Measurements from ENCODE around the gene PGC.
A peak's percentile ranks its signal among the peaks of the same experiment; 100 is the strongest.

PGC gene

GRCh38 chr6:41736186-41736733 lies 10.9 kb downstream of the PGC start:
- TF ChIP-seq POLR2AphosphoS5 (IDR thresholded peaks at IDR 0.05; ENCODE audit: low read depth, low read length) = no peak

- TF ChIP-seq SIN3A (IDR thresholded peaks at IDR 0.05; ENCODE audit: borderline replicate concordance, insufficient read depth, low read length) (peak; percentile 43; the same call in 1 of the 2 replicates), TAF1 (IDR thresholded peaks at IDR 0.05; ENCODE audit: borderline replicate concordance, insufficient read depth, low read length) (no peak), REST (IDR thresholded peaks at IDR 0.05; ENCODE audit: insufficient read depth in 1 of 2, low read depth in 2 of 2, low read length in 2 of 2) (no peak), POLR2AphosphoS5 (IDR thresholded peaks at IDR 0.05; ENCODE audit: low read depth, low read length) (no peak), FOXP2 (optimal IDR thresholded peaks at IDR 0.05; ENCODE audit: borderline replicate concordance, extremely low read depth, extremely low read length, insufficient read depth) (peak; percentile 90)
These were observed 11.6 kb downstream of the PGC start, which contains the start of gene TFEB for GRCh38 chr6:41735427-41736185. TFEB (minus strand) TSS chr6:41735608; CDS start chr6:41691213, 44,395 bp downstream.

- TF ChIP-seq POLR2AphosphoS5 (IDR thresholded peaks at IDR 0.05; ENCODE audit: low read depth, low read length) = no peak
- no peak for TF ChIP-seq REST (IDR thresholded peaks at IDR 0.05; ENCODE audit: insufficient read depth in 1 of 2, low read depth in 2 of 2, low read length in 2 of 2)
- 0 out of 2 replicates have a peak, but pooled peaks have one; percentile 18 for TF ChIP-seq SIN3A (IDR thresholded peaks at IDR 0.05; ENCODE audit: borderline replicate concordance, insufficient read depth, low read length)
These were observed 12.4 kb downstream of the PGC start for GRCh38 chr6:41734666-41735426.

GRCh38 chr6:41733707-41734665 lies 13.2 kb downstream of the PGC start:
- TF ChIP-seq REST (IDR thresholded peaks at IDR 0.05; ENCODE audit: insufficient read depth in 1 of 2, low read depth in 2 of 2, low read length in 2 of 2) (no peak), TAF1 (IDR thresholded peaks at IDR 0.05; ENCODE audit: borderline replicate concordance, insufficient read depth, low read length) (no peak), FOXP2 (optimal IDR thresholded peaks at IDR 0.05; ENCODE audit: borderline replicate concordance, extremely low read depth, extremely low read length, insufficient read depth) (no peak), SIN3A (IDR thresholded peaks at IDR 0.05; ENCODE audit: borderline replicate concordance, insufficient read depth, low read length) (no peak), POLR2AphosphoS5 (IDR thresholded peaks at IDR 0.05; ENCODE audit: low read depth, low read length) (no peak)

- TF ChIP-seq FOXP2 (optimal IDR thresholded peaks at IDR 0.05; ENCODE audit: borderline replicate concordance, extremely low read depth, extremely low read length, insufficient read depth) (no peak), SIN3A (IDR thresholded peaks at IDR 0.05; ENCODE audit: borderline replicate concordance, insufficient read depth, low read length) (no peak), REST (IDR thresholded peaks at IDR 0.05; ENCODE audit: insufficient read depth in 1 of 2, low read depth in 2 of 2, low read length in 2 of 2) (no peak), POLR2AphosphoS5 (IDR thresholded peaks at IDR 0.05; ENCODE audit: low read depth, low read length) (no peak), TAF1 (IDR thresholded peaks at IDR 0.05; ENCODE audit: borderline replicate concordance, insufficient read depth, low read length) (no peak)
These were observed 13.9 kb downstream of the PGC start for GRCh38 chr6:41733360-41733706.

All from PFSK-1 (cell line).